HepG2 (cell line): ENCODE results near the gene FBP2. TPM values are rescaled to one million over a fixed set of nuclear protein-coding genes. Genes with fewer than 3 reads are reported as not detected.

Experiments
- ATAC-seq: fragments of 200-7000 bp; cut with Tn5 transposase; 3 replicates; pipeline ENCODE4 v1.9.1; 2020; ENCODE audit warnings: mild to moderate bottlenecking, moderate library complexity
- BruUV-seq: library from RNA; stranded (reverse); fragments of 400-500 nt; replicated peaks from 2 replicates; lab custom pipeline; 2021; lab: Mats Ljungman, UMichigan
- CTCF ChIA-PET: fragments of 300-600 bp; formaldehyde crosslinking; extraction: SDS; loops from one replicate; lab custom pipeline; 2021; ENCODE audit warnings: low total read pairs, inconsistent platforms, low intra/inter-chr PET ratio; lab: Yijun Ruan, JAX
- POLR2A ChIA-PET: fragments of 350-600 bp; sonication (Branson Sonifier 250); formaldehyde crosslinking; loops from one replicate; lab custom pipeline; 2020; ENCODE audit warnings: antibody characterized with exemption, inconsistent platforms; lab: Yijun Ruan, JAX
- DNase-seq: peaks from one replicate; pipeline ENCODE4 v3.0.0-alpha.2; 2015; ENCODE audit warnings: low spot score
- FAIRE-seq: peaks from 3 replicates; lab custom pipeline; 2011; peaks lifted over from hg19 to GRCh38; lab: Jason Lieb, UNC
- H2AFZ ChIP-seq: one replicate; pipeline ENCODE4 v1.6.1; 2011; ENCODE audit warnings: low read length, inconsistent platforms
- H3K27ac ChIP-seq: fragments of 300-600 bp; 3 replicates; pipeline ENCODE4 v1.8.0; 2011; ENCODE audit warnings: mixed run types, mild to moderate bottlenecking, mixed read lengths, low read length, inconsistent platforms; ENCODE audit not compliant: insufficient read depth; ENCODE audit errors: extremely low read length
- H3K27me3 ChIP-seq, 2 experiments: fragments of 200-600 bp in 1 of 2; 2 replicates in 1 of 2; 3 replicates in 1 of 2; pipeline versions ENCODE4 v1.6.0 to v1.8.0; 2011; ENCODE audit warnings: low read length in 2 of 2, mild to moderate bottlenecking in 2 of 2, moderate library complexity in 2 of 2, inconsistent platforms in 1 of 2; ENCODE audit not compliant: insufficient read depth in 2 of 2, control insufficient read depth in 1 of 2
- H3K36me3 ChIP-seq, 2 experiments: fragments of 200-600 bp in 1 of 2; replicated peaks in 1 of 2; 2 replicates in 1 of 2; 3 replicates in 1 of 2; pipeline versions ENCODE4 v1.5.1 to v1.8.0; 2011; ENCODE audit warnings: low read length in 2 of 2, inconsistent platforms in 1 of 2; ENCODE audit not compliant: insufficient read depth in 2 of 2, control insufficient read depth in 1 of 2
- H3K4me1 ChIP-seq: 2 replicates; pipeline ENCODE4 v1.5.1; 2012; ENCODE audit warnings: low read length, inconsistent platforms; ENCODE audit not compliant: insufficient read depth
- H3K4me2 ChIP-seq: 2 replicates; pipeline ENCODE4 v1.6.0; 2011; ENCODE audit warnings: low read depth, low read length, inconsistent platforms
- H3K4me3 ChIP-seq, 3 experiments: fragments of 200-600 bp in 1 of 3; sonication (generic), shearing (Covaris generic) in 1 of 3; replicated peaks in 1 of 3; 2 replicates each; pipeline ENCODE4 v1.5.1; 2011 to 2016; ENCODE audit warnings: low read length in 3 of 3, inconsistent platforms in 2 of 3, low read depth in 2 of 3, mild to moderate bottlenecking in 2 of 3, control low read depth in 1 of 3, mixed read lengths in 1 of 3; ENCODE audit not compliant: insufficient read depth in 1 of 3
- H3K79me2 ChIP-seq: one replicate; pipeline ENCODE4 v1.6.1; 2011; ENCODE audit warnings: low read length, inconsistent platforms; ENCODE audit not compliant: insufficient read depth
- H3K9ac ChIP-seq: 2 replicates; pipeline ENCODE4 v1.6.0; 2011; ENCODE audit warnings: mild to moderate bottlenecking, low read depth, low read length, inconsistent platforms; ENCODE audit not compliant: insufficient read depth
- H3K9me3 ChIP-seq: 2 replicates; pipeline ENCODE4 v1.5.1; 2012; ENCODE audit warnings: mild to moderate bottlenecking, low read length
- H4K20me1 ChIP-seq: 2 replicates; pipeline ENCODE4 v1.6.0; 2011; ENCODE audit warnings: inconsistent platforms, mild to moderate bottlenecking, low read length, moderate library complexity; ENCODE audit not compliant: insufficient read depth
- ELK4 ChIP-seq: sonication (generic); formaldehyde crosslinking; IDR thresholded peaks from 2 replicates; pipeline ENCODE4 v1.9.0; 2021; ENCODE audit warnings: missing genetic modification reagents, borderline replicate concordance
- KAT8 ChIP-seq: IDR thresholded peaks from 2 replicates; pipeline ENCODE4 v1.6.1; 2016; ENCODE audit warnings: missing genetic modification reagents, missing compliant biosample characterization
- MIER2 ChIP-seq: IDR thresholded peaks from 2 replicates; pipeline ENCODE4 v1.6.1; 2016; ENCODE audit warnings: missing biosample characterization, missing genetic modification reagents
- MXI1 ChIP-seq: IDR thresholded peaks from 3 replicates; pipeline ENCODE4 v1.6.1; 2012; ENCODE audit warnings: low read depth, low read length, inconsistent platforms, borderline replicate concordance
- NCOA1 ChIP-seq: sonication (generic); formaldehyde crosslinking; IDR thresholded peaks from 2 replicates; pipeline ENCODE4 v1.9.0; 2021; ENCODE audit warnings: missing genetic modification reagents
- PLSCR1 ChIP-seq: sonication (generic); formaldehyde crosslinking; IDR thresholded peaks from 2 replicates; pipeline ENCODE4 v1.5.0; 2020; ENCODE audit warnings: missing genetic modification reagents, mild to moderate bottlenecking, borderline replicate concordance
- SCMH1 ChIP-seq: sonication (generic); formaldehyde crosslinking; IDR thresholded peaks from 2 replicates; pipeline ENCODE4 v1.9.0; 2021; ENCODE audit warnings: missing genetic modification reagents, mild to moderate bottlenecking, borderline replicate concordance
- SPEN ChIP-seq: sonication (generic); formaldehyde crosslinking; IDR thresholded peaks from 2 replicates; pipeline ENCODE4 v1.5.1; 2020; ENCODE audit warnings: low read depth, mild to moderate bottlenecking, missing genetic modification reagents
- ZHX1 ChIP-seq: sonication (generic); formaldehyde crosslinking; IDR thresholded peaks from 2 replicates; pipeline ENCODE4 v1.8.1; 2022; ENCODE audit warnings: low read depth, mild to moderate bottlenecking, missing genetic modification reagents
- ZNF354B ChIP-seq: sonication (generic); formaldehyde crosslinking; IDR thresholded peaks from 2 replicates; pipeline ENCODE4 v1.8.0; 2022; ENCODE audit warnings: mild to moderate bottlenecking, missing genetic modification reagents
- ZNF367 ChIP-seq: sonication (generic); formaldehyde crosslinking; IDR thresholded peaks from 2 replicates; pipeline ENCODE4 v1.4.0; 2020; ENCODE audit warnings: missing genetic modification reagents, borderline replicate concordance
- ZNF407 ChIP-seq: sonication (generic); formaldehyde crosslinking; IDR thresholded peaks from one replicate; pipeline ENCODE4 v1.5.1; 2020; ENCODE audit warnings: mild to moderate bottlenecking, missing genetic modification reagents; ENCODE audit errors: not compliant biosample characterization
- WGBS: methylation state at CpG from one replicate; pipeline ENCODE4 v1.1.6; 2017; ENCODE audit warnings: low lambda C conversion rate; 5-methylcytosine and 5-hydroxymethylcytosine counted together
- in situ Hi-C: cut with HindIII; loops from 2 replicates; pipeline ENCODE4 v1.10.0; 2017; ENCODE audit warnings: low pct_unique_long_range_greater_than_20kb; ENCODE audit not compliant: extremely low pct_ligation_motif_present
- intact Hi-C: fragments of 100-400 bp; cut with micrococcal nuclease; formaldehyde crosslinking; loops from one replicate; pipeline ENCODE4 v1.10.0; 2022; ENCODE audit not compliant: unreplicated experiment
- polyA plus RNA-seq, 8 experiments: library from polyadenylated mRNA; depleted of rRNA in 3 of 8; stranded (reverse) in 7 of 8; unstranded in 1 of 8; fragments of >200 nt; fragmentation: Illumina TruSeq in 4 of 8; extraction: Trizol in 4 of 8; gene quantifications; 2 replicates each; pipeline versions ENCODE4 v1.2.1 to v1.2.3, GENCODE V29; 2011 to 2016; ENCODE audit warnings: low read depth in 4 of 8, missing spikeins in 1 of 8, mixed read lengths in 1 of 8; ENCODE audit not compliant: insufficient read depth in 1 of 8
- total RNA-seq, 5 experiments: library from RNA; depleted of rRNA; stranded (reverse); fragments of >200 nt; fragmentation: Illumina TruSeq; extraction: Trizol; gene quantifications; 2 replicates each; pipeline ENCODE4 v1.2.3, GENCODE V29; 2016; ENCODE audit warnings: low read depth in 1 of 5

The FBP2 gene
- total and polyA plus RNA-seq, 2 of the 13 experiments (the other 11 are each of a cell fraction or from before 2014, with no cell fraction given): not detected

- Histone ChIP-seq H2AFZ (no peak overlapping the region), H3K4me3 (no peak overlapping the region), H3K27me3 (peaks cover under 1 to 12% of the 10 kb centered on the region in 2 experiments; a peak in 1 of 5 replicates), H3K36me3 (no peaks in the 10 kb centered on the region), H3K4me2 (no peak overlapping the region), H3K9ac (no peak overlapping the region), H3K4me1 (peaks cover 33% of the 10 kb centered on the region), H4K20me1 (no peaks in the 10 kb centered on the region), H3K79me2 (no peaks in the 10 kb centered on the region), H3K27ac (no peak overlapping the region), H3K9me3 (no peaks in the 10 kb centered on the region)
- FAIRE-seq: no peak
- no TSS peak for BruUV-seq
- WGBS: 17% methylated on average over 5 of the region's 5 CpGs
- DNase-seq: no peak
- ChIA-PET CTCF (no interaction called here), POLR2A (no interaction called here)
- in situ Hi-C loops (no loop called here), intact Hi-C loops (no loop called here)
- no peak for ATAC-seq
- TF ChIP-seq ZNF407 (no peak), ZNF354B (CRISPR knock-in tag) (no peak), ZNF367 (CRISPR knock-in tag) (no peak), ZHX1 (no peak), ELK4 (CRISPR knock-in tag) (no peak), NCOA1 (CRISPR knock-in tag) (no peak), SPEN (CRISPR knock-in tag) (no peak), MIER2 (no peak), KAT8 (CRISPR knock-in tag) (no peak), PLSCR1 (CRISPR knock-in tag) (no peak), MXI1 (no peak), SCMH1 (no peak)
Observed at GRCh38 chr9:94632737-94633136, 39.1 kb upstream of the FBP2 start.
